ENCODE data around the gene RNF150.

- TF ChIP-seq CTCF (IDR thresholded peaks at IDR 0.05 in 4 of 5, conservative IDR thresholded peaks at IDR 0.05 in 1 of 5) (no peak), POLR2A (IDR thresholded peaks at IDR 0.05) (no peak)
Observed at GRCh38 chr4:140811429-140811828, 321.8 kb downstream of the RNF150 start.
